Measurements from ENCODE around the gene AGBL4.

Gene AGBL4

DNA sequence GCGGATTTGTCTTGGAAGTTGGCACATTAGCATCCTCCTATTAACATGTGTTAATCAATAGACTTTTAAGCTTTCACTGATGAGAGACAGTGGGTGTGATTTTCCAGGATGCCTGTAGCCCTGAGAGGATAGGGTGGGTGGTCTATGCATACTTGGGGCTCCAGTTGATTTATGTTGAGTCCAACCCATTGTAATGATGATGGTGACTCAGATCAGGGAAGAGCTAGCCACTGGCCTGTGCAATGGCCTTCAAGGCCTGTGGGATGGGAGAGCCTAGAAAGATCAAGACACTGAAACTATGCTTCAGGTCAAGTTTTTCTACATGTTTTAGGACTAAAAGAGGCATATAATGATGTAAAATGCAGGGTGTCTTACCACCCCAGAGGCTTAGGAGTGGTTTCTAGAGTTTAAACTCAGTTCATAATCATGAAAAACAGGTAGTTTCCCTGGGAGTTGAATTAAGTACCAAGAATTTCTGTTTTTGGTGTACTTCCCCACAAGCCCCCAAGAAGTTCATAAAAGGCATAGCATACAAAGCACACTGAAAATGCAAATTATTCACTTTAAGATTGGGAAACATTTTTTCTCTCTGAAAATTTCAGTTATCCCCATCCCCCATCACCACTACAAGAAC is 1267.0 kb downstream of the AGBL4 start:
- Histone ChIP-seq H2BK15ac (ENCODE audit: low read depth, poor library complexity, severe bottlenecking) (no peak overlapping the region), H3K14ac (ENCODE audit: low read length in 2 of 2) (no peak overlapping the region)

DNA sequence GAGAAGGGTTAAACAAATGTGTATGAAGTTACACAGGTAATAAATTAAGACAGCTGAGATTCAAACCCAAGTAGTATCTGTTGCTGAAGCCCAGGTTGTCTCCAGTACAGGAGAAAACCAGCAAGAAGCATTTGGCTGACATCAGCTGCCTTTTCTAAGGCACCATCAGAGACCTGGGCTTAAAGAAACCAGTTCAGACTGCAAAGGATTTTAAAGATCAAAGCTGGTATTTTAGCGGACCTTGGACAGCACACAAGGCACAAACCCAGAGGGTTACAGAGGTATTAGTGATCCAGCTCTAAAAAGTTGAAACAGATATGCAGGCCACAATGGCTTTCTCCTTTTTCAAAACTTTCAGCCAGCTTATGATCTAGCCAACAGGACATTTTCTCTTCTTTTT is 1270.5 kb downstream of the AGBL4 start:
- no peak overlapping the region for H2AFZ ChIP-seq (ENCODE audit: low read depth, low read length)

More for the DNA sequence above, 1267.0 kb downstream of the AGBL4 start:
- Histone ChIP-seq H3K27me3 (ENCODE audit: control insufficient read depth in 1 of 2, insufficient read depth in 1 of 2, low read length in 2 of 2) (no peaks in the 10 kb centered on the region), H3K23ac (ENCODE audit: low read length in 2 of 2) (no peak overlapping the region), H2AFZ (ENCODE audit: low read depth, low read length) (no peak overlapping the region), H3K18ac (ENCODE audit: low read depth in 1 of 2, low read length in 2 of 2) (no peak overlapping the region), H3K9me3 (ENCODE audit: control insufficient read depth, low read length) (no peaks in the 10 kb centered on the region), H3K36me3 (ENCODE audit: control insufficient read depth in 1 of 2, insufficient read depth in 2 of 2, low read depth in 1 of 2, low read length in 2 of 2) (peaks cover 10 to 11% of the 10 kb centered on the region in 2 experiments), H3K4me1 (ENCODE audit: control insufficient read depth, insufficient read depth, low read depth, low read length) (peaks cover 1% of the 10 kb centered on the region), H3K4me2 (ENCODE audit: low read length, poor library complexity, severe bottlenecking) (no peak overlapping the region), H3K4me3 (ENCODE audit: insufficient read depth in 1 of 2, low read depth in 1 of 2, low read length in 2 of 2) (no peak overlapping the region), H2AK5ac (ENCODE audit: low read length, severe bottlenecking) (no peak overlapping the region), H2BK5ac (ENCODE audit: low read depth, low read length, poor library complexity, severe bottlenecking) (no peak overlapping the region), H3K4ac (ENCODE audit: low read depth in 1 of 2, low read length in 2 of 2) (no peak overlapping the region), H3K27ac (ENCODE audit: low read length, poor library complexity, severe bottlenecking) (no peak overlapping the region), H3K79me1 (replicated peaks; ENCODE audit: low read length, poor library complexity, severe bottlenecking) (peaks cover 2% of the 10 kb centered on the region), H2BK120ac (ENCODE audit: low read depth, low read length) (no peak overlapping the region), H3K9ac (ENCODE audit: low read length) (no peak overlapping the region), H4K91ac (ENCODE audit: low read length) (no peak overlapping the region), H2BK12ac (ENCODE audit: low read length in 2 of 2) (no peak overlapping the region), H4K8ac (ENCODE audit: low read length) (no peak overlapping the region)
- no CpG with 5 or more reads among the region's 1 CpG for WGBS
- DNase-seq = no peak

GRCh38 chr1:48750109-48750508 is 1273.6 kb downstream of the AGBL4 start:
- H3K27me3 ChIP-seq (ENCODE audit: control insufficient read depth in 1 of 2, insufficient read depth in 1 of 2, low read length in 2 of 2) = no peaks in the 10 kb centered on the region
- DNase-seq = no peak
- H4K91ac ChIP-seq (ENCODE audit: low read length) = no peak overlapping the region
- H3K18ac ChIP-seq (ENCODE audit: low read depth in 1 of 2, low read length in 2 of 2) = no peak overlapping the region
- no peak overlapping the region for H3K4me3 ChIP-seq (ENCODE audit: insufficient read depth in 1 of 2, low read depth in 1 of 2, low read length in 2 of 2)
- no peak overlapping the region for H3K14ac ChIP-seq (ENCODE audit: low read length in 2 of 2)
- peaks cover 0 to 20% of the 10 kb centered on the region in 2 experiments for H3K36me3 ChIP-seq (ENCODE audit: control insufficient read depth in 1 of 2, insufficient read depth in 2 of 2, low read depth in 1 of 2, low read length in 2 of 2)
- H3K4me2 ChIP-seq (ENCODE audit: low read length, poor library complexity, severe bottlenecking) = no peak overlapping the region
- H2BK5ac ChIP-seq (ENCODE audit: low read depth, low read length, poor library complexity, severe bottlenecking) = no peak overlapping the region
- no peak overlapping the region for H4K8ac ChIP-seq (ENCODE audit: low read length)
- H3K9ac ChIP-seq (ENCODE audit: low read length) = no peak overlapping the region
- H3K4me1 ChIP-seq (ENCODE audit: control insufficient read depth, insufficient read depth, low read depth, low read length) = no peaks in the 10 kb centered on the region
- H3K23ac ChIP-seq (ENCODE audit: low read length in 2 of 2) = no peak overlapping the region
- no peak overlapping the region for H2AFZ ChIP-seq (ENCODE audit: low read depth, low read length)
- H2BK15ac ChIP-seq (ENCODE audit: low read depth, poor library complexity, severe bottlenecking) = no peak overlapping the region
- WGBS = 88% methylated on average over 1 of the region's 1 CpG
- H3K79me1 ChIP-seq (replicated peaks; ENCODE audit: low read length, poor library complexity, severe bottlenecking) = no peaks in the 10 kb centered on the region
- H2AK5ac ChIP-seq (ENCODE audit: low read length, severe bottlenecking) = no peak overlapping the region
- no peak overlapping the region for H3K4ac ChIP-seq (ENCODE audit: low read depth in 1 of 2, low read length in 2 of 2)
- H2BK120ac ChIP-seq (ENCODE audit: low read depth, low read length) = no peak overlapping the region
- H3K27ac ChIP-seq (ENCODE audit: low read length, poor library complexity, severe bottlenecking) = no peak overlapping the region
- H2BK12ac ChIP-seq (ENCODE audit: low read length in 2 of 2) = no peak overlapping the region
- no peaks in the 10 kb centered on the region for H3K9me3 ChIP-seq (ENCODE audit: control insufficient read depth, low read length)

More for the DNA sequence above, 1270.5 kb downstream of the AGBL4 start:
- Histone ChIP-seq H4K8ac (ENCODE audit: low read length) (no peak overlapping the region), H3K79me1 (replicated peaks; ENCODE audit: low read length, poor library complexity, severe bottlenecking) (no peaks in the 10 kb centered on the region), H3K27me3 (ENCODE audit: control insufficient read depth in 1 of 2, insufficient read depth in 1 of 2, low read length in 2 of 2) (no peaks in the 10 kb centered on the region), H3K4me2 (ENCODE audit: low read length, poor library complexity, severe bottlenecking) (no peak overlapping the region), H2BK12ac (ENCODE audit: low read length in 2 of 2) (no peak overlapping the region), H3K4ac (ENCODE audit: low read depth in 1 of 2, low read length in 2 of 2) (no peak overlapping the region), H3K27ac (ENCODE audit: low read length, poor library complexity, severe bottlenecking) (no peak overlapping the region), H2BK5ac (ENCODE audit: low read depth, low read length, poor library complexity, severe bottlenecking) (no peak overlapping the region), H2BK15ac (ENCODE audit: low read depth, poor library complexity, severe bottlenecking) (no peak overlapping the region), H3K14ac (ENCODE audit: low read length in 2 of 2) (no peak overlapping the region), H3K18ac (ENCODE audit: low read depth in 1 of 2, low read length in 2 of 2) (no peak overlapping the region), H3K9me3 (ENCODE audit: control insufficient read depth, low read length) (no peaks in the 10 kb centered on the region), H2BK120ac (ENCODE audit: low read depth, low read length) (no peak overlapping the region), H3K4me1 (ENCODE audit: control insufficient read depth, insufficient read depth, low read depth, low read length) (no peaks in the 10 kb centered on the region), H3K23ac (ENCODE audit: low read length in 2 of 2) (no peak overlapping the region), H3K36me3 (ENCODE audit: control insufficient read depth in 1 of 2, insufficient read depth in 2 of 2, low read depth in 1 of 2, low read length in 2 of 2) (peaks cover 4 to 18% of the 10 kb centered on the region in 2 experiments), H3K9ac (ENCODE audit: low read length) (no peak overlapping the region), H4K91ac (ENCODE audit: low read length) (no peak overlapping the region), H3K4me3 (ENCODE audit: insufficient read depth in 1 of 2, low read depth in 1 of 2, low read length in 2 of 2) (no peak overlapping the region), H2AK5ac (ENCODE audit: low read length, severe bottlenecking) (no peak overlapping the region)
- DNase-seq = no peak
- WGBS = 80% methylated on average over 1 of the region's 1 CpG

DNA sequence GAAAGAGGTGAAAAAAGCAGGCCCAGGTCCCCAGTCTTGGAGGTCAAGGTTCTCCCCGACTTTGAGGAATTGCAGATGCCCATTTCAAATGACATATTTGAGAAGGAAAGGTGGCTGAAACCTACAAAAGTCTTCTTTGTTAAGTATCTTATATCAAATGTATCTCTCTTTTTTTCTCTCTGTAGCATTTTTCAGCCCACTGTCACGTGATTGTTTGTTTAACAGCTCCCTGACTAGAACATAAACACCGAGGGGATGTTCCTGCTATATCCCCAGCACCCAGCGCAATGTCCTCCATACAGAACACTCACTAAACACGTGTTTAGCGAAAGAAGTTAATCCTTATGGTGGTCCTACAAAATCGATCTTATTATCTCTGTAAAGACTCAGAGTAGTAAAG is 1274.7 kb downstream of the AGBL4 start:
- H2AFZ ChIP-seq (ENCODE audit: low read depth, low read length) = no peak overlapping the region
- no peak overlapping the region for H3K18ac ChIP-seq (ENCODE audit: low read depth in 1 of 2, low read length in 2 of 2)
- H3K27ac ChIP-seq (ENCODE audit: low read length, poor library complexity, severe bottlenecking) = no peak overlapping the region
- H3K4me1 ChIP-seq (ENCODE audit: control insufficient read depth, insufficient read depth, low read depth, low read length) = no peaks in the 10 kb centered on the region
- no peaks in the 10 kb centered on the region for H3K9me3 ChIP-seq (ENCODE audit: control insufficient read depth, low read length)
- H2BK15ac ChIP-seq (ENCODE audit: low read depth, poor library complexity, severe bottlenecking) = no peak overlapping the region
- H2AK5ac ChIP-seq (ENCODE audit: low read length, severe bottlenecking) = no peak overlapping the region
- no peak overlapping the region for H3K4ac ChIP-seq (ENCODE audit: low read depth in 1 of 2, low read length in 2 of 2)
- H3K4me3 ChIP-seq (ENCODE audit: insufficient read depth in 1 of 2, low read depth in 1 of 2, low read length in 2 of 2) = no peak overlapping the region
- no peak for DNase-seq
- H4K91ac ChIP-seq (ENCODE audit: low read length) = no peak overlapping the region
- 82% methylated on average over 4 of the region's 7 CpGs for WGBS
- no peaks in the 10 kb centered on the region for H3K79me1 ChIP-seq (replicated peaks; ENCODE audit: low read length, poor library complexity, severe bottlenecking)
- no peak overlapping the region for H2BK5ac ChIP-seq (ENCODE audit: low read depth, low read length, poor library complexity, severe bottlenecking)
- H3K36me3 ChIP-seq (ENCODE audit: control insufficient read depth in 1 of 2, insufficient read depth in 2 of 2, low read depth in 1 of 2, low read length in 2 of 2) = peaks cover 0 to 18% of the 10 kb centered on the region in 2 experiments
- H2BK12ac ChIP-seq (ENCODE audit: low read length in 2 of 2) = no peak overlapping the region
- H3K23ac ChIP-seq (ENCODE audit: low read length in 2 of 2) = no peak overlapping the region
- no peak overlapping the region for H2BK120ac ChIP-seq (ENCODE audit: low read depth, low read length)
- H3K14ac ChIP-seq (ENCODE audit: low read length in 2 of 2) = no peak overlapping the region
- H3K4me2 ChIP-seq (ENCODE audit: low read length, poor library complexity, severe bottlenecking) = no peak overlapping the region
- no peak overlapping the region for H4K8ac ChIP-seq (ENCODE audit: low read length)
- no peaks in the 10 kb centered on the region for H3K27me3 ChIP-seq (ENCODE audit: control insufficient read depth in 1 of 2, insufficient read depth in 1 of 2, low read length in 2 of 2)
- no peak overlapping the region for H3K9ac ChIP-seq (ENCODE audit: low read length)

All from mesenchymal stem cell (in vitro differentiated cells and primary cell).